DMS53 treated with DMSO at 0.1 percent for 48 hours (cell line): ENCODE data around the gene ATXN3.

Experiments
- DNase-seq: peaks from one replicate; lab custom pipeline; 2025; ENCODE audit not compliant: unreplicated experiment; lab: John Stamatoyannopoulos, UW

Gene ATXN3

DNA sequence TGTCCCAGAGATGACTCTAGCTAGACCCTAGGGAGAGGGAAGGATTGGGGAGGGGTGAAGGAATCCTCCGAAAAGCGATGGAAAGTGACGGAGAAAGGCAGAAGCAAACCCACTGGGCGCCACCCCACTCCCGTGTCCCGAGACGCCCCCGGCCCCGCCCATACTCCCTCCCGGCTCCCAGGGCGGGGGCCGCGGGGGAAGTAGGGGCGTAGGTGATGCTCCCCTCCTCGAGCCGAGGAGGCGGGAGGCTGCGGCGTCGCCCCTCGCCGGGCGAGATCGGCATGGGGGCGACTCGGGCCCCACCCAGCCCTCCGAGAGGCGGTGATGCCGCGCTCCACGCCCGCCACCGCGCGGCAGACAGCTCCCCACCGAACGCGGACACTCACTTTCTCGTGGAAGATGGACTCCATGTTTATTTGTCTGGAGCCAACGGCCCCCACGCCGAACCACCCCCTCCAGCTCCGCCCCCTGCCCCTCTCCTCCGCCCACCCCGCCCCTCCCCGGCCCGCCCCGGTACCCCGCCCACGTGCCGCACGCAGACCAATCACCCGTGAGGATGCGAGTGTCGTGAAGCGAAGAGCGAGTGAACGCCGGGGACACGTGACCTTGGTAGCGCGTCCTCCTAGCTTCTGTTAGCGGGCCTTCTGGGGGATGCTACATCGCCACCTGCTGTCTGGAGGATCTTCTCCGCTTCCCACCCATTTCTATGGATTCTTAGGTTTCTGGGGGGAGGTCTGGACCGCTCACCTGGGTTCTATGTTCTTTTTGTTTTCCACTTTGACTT is at the start of gene ATXN3:
Gene ATXN3 (minus strand): TSS at position 440 of the 784 bp plus-strand sequence. CDS start 30 bp downstream, at position 410.
- peak; percentile 92 for DNase-seq

DNA sequence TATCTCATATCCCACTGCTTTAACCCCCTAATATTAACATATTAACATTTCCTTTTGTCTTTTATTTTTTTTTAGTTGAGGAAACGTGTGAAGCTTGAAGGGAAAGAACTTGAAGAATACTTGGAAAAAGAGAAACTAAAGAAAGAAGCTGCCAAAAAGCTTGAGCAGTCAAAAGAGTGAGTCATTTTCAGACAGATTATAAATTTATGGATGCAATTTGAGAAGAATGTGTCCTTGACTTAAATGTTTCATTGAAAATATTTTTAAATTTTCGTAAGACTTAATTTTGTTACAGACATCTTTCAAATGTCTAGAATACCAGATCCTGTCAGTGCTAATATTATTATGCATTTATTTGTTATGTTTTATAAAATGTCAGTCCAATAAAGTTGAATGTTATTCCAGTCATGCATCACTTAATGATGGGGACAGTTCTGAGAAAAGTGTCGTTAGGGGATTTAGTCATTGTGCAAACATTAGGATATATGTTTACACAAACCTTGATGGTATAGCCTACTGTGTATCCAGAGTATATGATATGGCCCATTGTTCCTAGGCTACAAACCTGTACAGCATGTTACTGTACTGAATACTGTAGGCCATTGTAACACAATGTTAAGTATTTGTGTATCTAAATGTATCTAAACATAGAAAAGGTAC is 48.0 kb upstream of the ATXN3 start:
- peak; percentile 74 for DNase-seq

DNA sequence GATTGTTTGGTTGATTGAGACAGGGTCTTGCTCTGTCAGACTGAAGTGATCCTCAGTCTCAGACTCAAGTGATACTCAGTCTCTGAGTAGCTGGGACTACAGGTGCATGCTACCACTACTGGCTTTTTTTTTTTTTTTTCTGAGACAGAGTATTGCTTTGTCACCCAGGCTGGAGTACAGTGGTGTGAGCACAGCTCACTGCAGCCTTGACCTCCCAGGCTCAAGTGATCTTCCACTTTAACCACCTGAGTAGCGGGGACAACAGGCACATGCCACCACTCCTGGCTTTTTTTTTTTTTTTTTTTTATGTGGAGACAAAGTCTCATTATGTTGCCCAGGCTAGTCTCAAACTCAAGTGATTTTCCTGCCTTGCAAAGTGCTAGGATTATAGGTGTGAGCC is 47.2 kb upstream of the ATXN3 start:
- DNase-seq, result peak; percentile 12

DNA sequence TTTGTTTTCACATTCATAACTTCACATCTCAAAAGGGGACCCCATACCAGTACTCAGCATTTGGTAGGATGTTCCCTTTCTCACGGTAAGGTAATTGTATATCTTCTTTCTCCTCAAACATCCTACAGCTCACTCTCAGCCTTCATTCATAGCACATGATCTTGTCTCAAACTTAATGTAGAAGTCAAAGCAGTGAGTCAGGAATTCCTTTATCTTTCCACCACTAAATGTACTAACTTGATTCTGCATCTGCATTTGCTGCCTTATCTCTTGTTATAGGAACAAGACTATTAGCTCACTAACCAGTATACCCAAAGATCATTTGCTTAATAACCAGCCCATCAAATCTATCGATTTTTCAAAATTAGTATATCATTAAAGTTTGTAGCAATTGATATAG is 38.3 kb upstream of the ATXN3 start:
- DNase-seq, result no peak

DNA sequence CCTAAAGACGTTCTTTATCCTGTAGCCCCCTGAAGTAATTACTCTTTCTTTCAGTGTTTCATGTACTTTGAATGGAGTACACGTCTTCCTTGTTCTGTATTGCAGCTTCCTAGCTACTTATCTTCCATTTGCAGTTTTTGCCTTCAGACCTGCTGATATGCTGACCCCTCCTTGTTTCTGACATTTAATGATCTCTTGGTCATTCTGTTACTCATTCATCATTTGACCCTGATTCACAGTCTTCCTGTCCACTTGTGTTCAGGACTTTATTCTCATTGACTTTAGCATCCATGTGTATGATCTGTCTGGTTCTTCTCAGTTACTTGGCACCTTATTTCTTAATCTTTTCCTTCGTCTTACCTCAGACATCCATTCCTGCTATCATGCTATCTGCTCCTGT is 37.6 kb upstream of the ATXN3 start:
- DNase-seq, result no peak

DNA sequence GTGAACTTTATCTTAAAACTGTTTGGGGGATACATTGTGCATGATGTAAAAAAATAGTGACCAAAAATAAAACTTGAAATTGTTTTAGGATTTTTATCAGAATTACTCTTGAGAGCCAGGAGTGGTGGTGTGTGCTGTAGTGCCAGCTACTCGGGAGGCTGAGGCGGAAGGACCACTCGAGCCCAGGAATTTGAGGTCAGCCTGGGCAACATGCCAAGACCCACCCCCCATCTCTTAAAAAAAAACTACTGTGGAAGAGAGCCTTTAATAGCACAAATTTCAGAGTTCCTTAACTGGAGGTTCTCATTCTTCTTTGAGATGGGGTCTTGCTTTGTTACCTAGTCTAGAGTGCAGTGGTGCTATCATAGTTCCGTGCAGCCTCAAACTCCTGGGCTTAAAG is 36.9 kb upstream of the ATXN3 start:
- DNase-seq, result no peak

DNA sequence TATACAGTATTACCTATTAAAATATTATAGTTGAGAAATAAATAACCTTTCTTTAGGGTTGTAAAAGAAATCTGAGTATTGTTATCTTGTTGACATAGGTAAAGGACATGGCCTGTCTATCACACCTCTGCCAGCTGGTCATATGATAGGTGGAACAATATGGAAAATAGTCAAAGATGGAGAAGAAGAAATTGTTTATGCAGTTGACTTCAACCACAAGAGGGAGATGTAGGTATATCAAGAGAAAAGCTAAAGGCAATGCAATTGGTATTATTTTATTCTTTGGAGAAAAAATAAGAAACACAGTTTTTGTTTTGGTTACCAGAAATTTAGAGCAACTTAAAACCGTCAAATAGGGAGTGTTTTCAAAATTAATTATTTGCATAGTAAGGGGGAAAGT is 28.9 kb upstream of the ATXN3 start:
- peak; percentile 36 for DNase-seq

DNA sequence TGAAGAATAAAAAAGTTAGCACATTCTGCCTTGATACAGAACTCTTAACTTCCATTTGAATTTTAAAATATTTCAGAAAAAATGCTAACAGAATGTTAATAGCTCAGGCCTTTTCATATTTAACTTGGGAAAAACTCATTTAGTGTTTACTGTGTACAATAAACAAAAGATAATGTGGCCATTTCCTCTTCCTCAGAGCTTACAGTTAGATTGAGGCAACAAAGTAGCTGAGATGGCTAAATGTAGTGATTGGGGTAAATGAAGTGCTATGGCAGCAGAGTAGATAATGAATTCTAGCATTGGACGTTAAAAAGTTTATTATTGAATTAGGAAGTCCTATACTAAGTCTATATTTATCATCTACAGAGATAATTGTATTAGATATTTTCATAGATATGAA is 28.1 kb upstream of the ATXN3 start:
- DNase-seq, result no peak

DNA sequence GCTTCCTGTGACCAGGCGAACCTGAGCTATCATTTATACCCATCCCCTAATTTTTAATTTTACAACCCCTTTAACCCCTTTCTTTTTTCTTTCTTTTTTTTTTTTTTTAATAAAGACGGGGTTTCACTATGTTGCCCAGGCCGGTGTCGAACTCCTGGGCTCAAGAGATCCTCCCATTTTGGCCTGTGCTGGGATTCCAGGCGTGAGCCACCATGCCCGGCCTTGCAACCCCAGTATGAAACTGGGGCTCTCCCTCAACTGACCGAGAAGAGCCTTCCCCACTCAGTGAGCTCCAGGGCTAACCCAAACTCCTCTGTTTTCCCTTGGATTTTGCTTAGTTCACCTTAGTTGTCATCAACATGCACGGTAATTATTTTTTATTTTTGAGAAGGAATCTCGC is 16.4 kb upstream of the ATXN3 start:
- no peak for DNase-seq

DNA sequence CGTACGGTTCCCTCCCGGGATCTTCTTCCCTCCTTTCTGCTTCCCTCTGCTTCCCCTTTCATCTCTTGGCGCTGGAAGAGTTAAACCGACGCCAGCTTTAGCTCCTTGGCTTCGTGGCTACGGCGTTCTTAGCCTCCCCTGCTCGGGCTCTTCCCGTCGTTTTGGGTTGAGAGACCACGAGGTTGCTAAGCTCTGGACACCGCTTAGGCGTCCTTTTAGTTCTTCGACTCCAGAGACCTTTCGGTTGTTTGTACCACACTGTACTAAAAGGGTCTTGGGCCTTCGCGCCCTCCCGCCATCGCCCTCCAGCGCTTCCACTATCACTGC is 15.9 kb upstream of the ATXN3 start:
- no peak for DNase-seq

DNA sequence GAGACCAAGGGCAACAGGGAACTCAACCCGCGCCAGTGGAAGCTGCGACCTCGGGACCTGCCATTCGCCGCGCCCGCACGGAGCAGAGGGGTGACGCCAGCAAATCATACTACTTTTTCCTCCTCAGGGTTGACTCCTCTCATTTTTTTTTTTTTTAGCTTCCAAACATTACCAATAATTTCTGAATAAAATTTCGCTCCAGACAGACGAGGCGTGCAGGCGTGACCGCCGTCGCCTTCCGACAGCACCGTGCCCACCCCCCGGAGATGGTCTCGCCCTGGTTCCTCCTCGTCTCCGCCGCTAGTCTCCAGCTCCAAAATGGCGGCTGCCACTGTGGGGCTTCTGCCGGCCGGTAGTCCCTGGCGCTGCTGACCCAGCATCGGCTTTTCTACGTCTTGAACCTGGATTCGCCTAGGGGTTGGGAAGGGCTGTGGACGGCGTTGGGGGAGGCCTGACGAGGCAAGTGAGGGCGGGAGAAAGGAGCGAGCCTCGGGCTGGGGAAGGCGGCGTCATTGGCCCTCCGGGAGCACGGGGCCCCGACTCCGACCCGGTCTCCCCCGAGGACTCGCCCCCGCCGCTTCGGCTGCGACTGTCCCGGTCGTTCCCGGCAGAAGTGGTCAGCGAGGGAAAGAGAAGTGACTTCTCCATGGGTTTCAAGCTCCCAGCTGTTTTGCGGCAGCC is 15.4 kb upstream of the ATXN3 start, which contains the start of the genes CPSF2 and NDUFB1:
Gene CPSF2 (plus strand): TSS at position 300 of the 681 bp plus-strand sequence. CDS start 9,016 bp downstream, outside the sequence.
Gene NDUFB1 (minus strand): TSS at position 37 of the 681 bp plus-strand sequence. CDS start 4,069 bp downstream, outside the sequence.
- DNase-seq, result peak; percentile 49

DNA sequence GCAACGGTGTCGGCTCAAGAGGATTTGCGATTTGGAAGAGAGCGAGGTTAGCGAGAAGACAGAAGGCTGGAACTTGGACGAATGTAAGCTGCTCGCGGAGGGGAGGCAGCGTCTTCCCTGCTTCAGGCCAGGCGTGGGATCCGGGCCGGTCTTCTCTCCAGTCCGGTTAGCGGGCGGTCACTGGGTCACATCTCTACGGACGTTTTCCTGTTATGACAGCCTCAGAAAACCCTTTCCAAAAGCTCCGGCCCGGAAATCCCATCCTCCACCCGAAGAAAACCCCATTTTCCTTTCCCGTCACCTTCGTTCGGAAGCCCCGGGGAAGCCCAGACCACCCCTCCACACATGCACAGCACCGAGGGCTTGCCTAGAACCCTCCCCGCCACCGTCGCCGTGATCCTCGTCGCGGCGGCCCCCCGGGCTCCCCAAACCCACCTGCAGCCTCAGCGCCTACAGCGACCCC is 14.9 kb upstream of the ATXN3 start:
- DNase-seq, result peak; percentile 37

DNA sequence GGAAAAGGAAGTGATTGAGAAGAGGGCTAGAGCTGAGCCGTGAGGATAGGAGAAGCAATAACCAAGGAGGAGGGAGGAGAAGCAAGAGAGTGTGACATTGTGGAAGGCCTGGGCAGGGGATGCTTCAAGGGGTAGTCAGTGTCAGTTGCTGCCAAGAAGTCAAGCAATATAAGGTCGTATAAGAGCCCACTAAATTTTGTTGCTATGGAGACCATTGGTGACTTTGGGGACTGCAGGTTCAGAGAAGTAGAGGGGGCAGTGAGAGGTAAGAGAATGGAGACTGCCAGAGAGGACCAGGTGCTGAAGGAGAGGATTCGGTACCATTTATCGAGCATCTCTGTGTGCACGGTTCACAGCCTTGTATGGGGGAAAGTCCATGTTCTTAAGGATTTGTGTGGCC is 3.1 kb upstream of the ATXN3 start:
- no peak for DNase-seq

DNA sequence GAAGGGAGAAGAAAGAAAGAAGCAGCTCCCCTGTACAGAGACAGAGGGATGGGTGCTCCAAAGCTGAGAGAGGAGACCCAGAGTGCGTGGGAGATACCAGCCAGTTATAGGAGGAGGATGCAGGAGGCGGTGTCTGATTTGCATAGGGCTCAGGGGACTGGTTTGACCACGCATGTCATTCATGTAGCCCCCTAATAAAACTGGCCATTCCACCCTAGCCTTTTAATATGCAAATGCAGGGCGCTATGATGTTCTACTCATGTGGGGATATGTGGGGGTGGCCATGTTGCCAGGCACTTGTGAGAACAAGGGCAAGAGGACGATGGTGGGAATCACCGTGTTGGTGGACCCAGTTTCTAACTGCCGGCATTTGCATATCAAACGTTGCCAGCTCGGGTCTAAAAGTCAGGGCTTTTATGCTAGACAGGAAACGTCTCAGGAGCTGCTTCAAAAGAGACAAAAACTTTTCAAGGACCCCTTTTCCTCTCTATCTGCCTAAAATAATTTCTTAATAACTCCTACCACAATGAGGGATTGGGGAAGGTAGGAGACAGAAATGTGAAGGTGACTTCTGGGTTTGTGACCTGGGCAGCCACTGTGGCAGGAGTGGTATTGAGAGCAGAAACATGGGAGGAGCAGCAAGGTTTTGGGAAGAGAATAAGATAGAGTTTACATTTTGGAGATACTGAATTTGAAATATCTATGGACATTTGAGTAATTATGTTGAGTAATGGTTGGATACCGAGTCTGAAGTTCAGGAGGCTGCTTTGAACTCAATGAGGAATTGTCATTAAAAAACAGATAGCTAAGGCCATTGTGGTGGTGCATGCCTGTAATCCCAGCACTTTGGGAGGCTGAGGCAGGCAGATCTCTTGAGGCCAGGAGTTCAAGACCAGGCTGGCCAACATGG is 2.2 kb upstream of the ATXN3 start:
- DNase-seq, result no peak

DNA sequence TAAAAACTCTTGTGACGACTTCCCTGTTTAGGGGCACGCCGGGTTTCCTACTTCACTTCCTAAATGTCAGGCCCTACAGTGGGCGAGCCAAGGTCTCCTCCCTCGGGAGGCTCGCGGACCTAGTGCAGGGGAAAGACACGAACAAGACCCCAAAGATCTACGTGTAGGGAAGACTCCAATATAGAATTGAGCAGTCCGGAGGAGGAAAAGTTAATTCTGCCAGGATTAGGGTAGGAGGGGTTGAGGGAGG is 564 bp downstream of the ATXN3 start:
- no peak for DNase-seq

DNA sequence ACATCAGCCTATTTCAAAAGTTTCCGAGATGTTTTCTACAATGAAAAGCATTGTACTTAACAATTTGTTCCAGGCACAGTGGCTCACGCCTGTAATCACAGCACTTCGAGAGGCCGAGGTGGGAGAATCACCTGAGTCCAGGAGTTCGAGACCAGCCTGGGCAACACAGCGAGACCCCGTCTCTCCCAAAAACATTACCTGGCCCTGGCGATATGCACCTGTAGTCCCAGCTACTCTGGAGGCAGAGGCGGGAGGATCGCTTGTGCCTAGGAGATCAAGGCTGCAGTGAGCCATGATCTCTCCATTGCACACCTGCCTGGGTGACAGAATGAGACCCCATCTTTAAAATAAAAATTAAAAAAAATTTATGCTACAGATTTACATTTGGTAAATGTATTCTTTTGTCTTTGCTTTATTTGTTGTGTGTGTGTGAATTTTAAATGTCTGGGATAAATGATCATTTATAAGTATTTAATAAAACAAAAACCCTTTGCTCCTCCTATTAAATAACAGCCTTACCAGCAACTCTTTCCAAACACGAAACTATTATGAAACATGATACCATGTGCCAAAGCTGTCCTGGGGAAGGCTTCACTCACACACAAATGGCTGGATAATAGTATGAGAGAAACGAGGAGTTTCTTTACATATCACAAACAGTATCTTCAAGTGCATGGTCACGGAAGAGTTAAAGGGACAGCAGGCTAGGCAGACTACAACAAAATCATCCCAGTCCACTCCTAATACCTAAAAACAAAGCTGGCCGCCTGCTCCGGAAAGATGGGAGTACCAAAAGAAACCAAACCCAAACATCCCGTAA is 1.1 kb downstream of the ATXN3 start:
- DNase-seq, result no peak

DNA sequence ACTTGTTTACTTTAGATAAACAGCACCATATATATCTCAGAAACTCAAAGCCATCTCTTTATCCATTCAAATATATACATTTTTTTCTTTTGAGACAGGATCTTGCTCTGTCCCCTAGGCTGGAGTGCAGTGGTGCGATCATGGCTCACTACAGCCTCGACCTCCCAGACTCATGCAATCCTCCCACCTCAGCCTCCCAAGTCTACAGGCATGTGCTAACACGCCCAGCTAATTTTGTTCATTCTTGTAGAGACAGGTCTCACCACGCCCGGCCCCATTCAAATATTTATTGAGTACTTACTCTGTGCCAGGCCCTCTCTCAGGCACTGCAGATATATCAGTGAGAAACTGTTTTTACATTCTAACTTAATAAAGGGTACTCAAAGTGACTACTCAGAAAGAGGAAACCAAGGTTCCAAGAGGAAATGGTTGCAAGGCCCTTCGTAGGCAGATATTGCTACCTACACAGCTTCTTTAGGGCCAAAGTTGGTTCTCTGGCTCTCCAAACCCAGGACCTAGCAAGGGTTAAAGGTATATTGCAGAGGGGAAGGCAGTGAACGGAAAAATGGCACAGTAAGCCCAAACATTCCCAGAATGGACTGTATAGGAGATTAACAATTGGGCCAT is 2.9 kb downstream of the ATXN3 start:
- no peak for DNase-seq

DNA sequence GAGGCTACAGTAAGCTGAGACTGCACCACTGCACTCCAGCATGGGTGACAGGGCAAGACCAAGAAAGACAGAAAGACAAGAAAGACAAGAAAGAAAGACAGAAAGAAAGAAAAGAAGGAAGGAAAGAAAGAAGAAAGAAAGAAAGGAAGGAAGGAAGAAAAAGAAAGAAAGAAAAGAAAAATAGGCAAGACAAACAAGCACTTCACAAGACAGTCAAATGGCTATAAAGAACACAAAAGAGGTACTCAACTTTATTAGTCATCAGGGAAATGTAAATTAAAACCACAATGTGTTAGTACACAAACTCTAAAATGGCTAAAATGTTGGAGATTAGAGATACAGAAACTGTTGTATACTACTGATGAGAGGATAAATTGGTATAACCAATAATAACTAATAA is 6.6 kb downstream of the ATXN3 start:
- DNase-seq, result no peak

DNA sequence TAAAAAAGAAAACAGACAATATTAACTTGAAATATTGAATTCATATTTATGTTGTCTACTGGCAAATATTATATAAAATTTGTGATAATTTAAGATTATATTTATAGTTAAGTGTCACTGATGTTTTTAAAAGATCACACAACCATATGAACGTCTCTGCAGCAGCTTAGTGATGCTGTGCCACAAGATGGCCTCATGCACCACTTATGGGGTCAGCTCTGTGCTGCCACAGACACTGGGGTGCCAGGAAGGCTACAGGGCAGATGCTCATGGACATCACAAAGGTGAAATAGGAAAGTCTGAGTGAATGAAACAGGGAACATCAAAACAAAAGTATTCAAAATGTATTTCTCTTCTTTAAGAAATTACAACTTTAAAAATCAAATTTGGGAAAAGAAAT is 13.1 kb downstream of the ATXN3 start:
- DNase-seq, result no peak

DNA sequence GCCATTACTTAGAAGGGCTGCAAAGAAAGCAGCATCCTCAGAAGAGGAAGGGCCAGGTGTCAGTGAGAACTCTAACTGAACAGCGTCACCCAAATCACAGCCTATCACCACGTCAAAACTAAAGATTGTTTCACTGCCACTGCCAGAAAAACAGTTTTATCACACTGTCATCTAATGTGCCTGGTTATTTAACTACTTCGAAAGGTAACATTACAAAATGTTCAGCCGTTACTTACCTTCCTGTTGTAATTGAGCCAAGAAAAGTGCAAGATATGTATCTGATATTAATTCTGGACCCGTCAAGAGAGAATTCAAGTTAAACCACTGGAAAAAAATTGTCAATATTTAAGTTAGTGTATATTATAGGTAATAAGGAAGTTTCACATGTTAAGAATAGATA is 17.9 kb downstream of the ATXN3 start:
- no peak for DNase-seq
